ENCODE results near the gene CTU2. TPM values are rescaled to one million over a fixed set of nuclear protein-coding genes. Genes with fewer than 3 reads are reported as not detected.
A peak's percentile ranks its signal among the peaks of the same experiment; 100 is the strongest.

CTU2 gene
- total RNA-seq, 1 donor from 2014 or later = 21.3 TPM

DNA sequence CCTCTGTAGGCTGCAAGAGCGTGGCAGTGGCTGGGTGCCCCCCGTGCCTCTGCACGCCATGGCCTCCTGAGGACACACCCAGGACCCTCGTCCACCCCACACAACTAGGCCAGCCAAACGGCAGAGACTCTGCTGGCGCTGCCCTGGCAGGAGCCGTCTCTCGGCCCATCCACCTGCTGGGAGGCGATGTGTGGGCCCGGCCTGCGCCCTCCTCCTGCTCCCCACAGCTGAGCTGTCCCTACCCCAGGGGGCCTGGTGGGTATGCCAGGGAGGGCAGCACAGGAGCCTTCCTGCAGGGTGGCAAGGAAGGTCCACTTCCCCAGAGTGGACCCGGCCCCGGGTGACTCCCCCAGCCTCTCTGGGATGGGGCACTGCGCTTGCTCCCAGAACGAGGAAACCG lies 7.1 kb upstream of the CTU2 start:
- no peak overlapping the region for H3K27ac ChIP-seq
- ATAC-seq = no peak
- DNase-seq = no peak
- intact Hi-C loops (cut with DNase I) = no loop called here
- no peaks in the 10 kb centered on the region for H3K9me3 ChIP-seq
- H3K27me3 ChIP-seq = no peaks in the 10 kb centered on the region
- H3K4me3 ChIP-seq = no peak overlapping the region
- peaks cover 41% of the 10 kb centered on the region for H3K4me1 ChIP-seq
- H3K36me3 ChIP-seq = peaks cover 36% of the 10 kb centered on the region
- TF ChIP-seq, protein P1, sequence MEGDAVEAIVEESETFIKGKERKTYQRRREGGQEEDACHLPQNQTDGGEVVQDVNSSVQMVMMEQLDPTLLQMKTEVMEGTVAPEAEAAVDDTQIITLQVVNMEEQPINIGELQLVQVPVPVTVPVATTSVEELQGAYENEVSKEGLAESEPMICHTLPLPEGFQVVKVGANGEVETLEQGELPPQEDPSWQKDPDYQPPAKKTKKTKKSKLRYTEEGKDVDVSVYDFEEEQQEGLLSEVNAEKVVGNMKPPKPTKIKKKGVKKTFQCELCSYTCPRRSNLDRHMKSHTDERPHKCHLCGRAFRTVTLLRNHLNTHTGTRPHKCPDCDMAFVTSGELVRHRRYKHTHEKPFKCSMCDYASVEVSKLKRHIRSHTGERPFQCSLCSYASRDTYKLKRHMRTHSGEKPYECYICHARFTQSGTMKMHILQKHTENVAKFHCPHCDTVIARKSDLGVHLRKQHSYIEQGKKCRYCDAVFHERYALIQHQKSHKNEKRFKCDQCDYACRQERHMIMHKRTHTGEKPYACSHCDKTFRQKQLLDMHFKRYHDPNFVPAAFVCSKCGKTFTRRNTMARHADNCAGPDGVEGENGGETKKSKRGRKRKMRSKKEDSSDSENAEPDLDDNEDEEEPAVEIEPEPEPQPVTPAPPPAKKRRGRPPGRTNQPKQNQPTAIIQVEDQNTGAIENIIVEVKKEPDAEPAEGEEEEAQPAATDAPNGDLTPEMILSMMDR (IDR thresholded peaks at IDR 0.05) = no peak

DNA sequence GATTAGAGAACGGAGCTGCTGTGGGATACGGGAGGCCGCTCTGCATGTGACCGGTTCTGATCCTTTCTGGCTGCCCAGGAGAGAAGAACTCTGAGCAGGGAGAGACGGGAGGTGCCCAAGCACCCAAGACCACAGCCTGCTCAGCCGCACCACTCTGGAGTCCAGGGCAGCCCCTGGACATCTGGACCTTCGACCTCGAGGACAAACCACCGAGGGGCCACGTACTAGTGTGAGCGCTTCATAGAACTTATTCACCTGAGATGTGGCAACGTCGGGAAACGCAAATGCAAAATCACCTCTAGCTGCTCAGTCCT lies 6.0 kb upstream of the CTU2 start:
- DNase-seq (no peak), ATAC-seq (no peak)
- peaks cover 51% of the 10 kb centered on the region for H3K4me1 ChIP-seq
- TF ChIP-seq, protein P1 (IDR thresholded peaks at IDR 0.05) = no peak
- peak overlapping the region; percentile 84 for H3K27ac ChIP-seq
- no peaks in the 10 kb centered on the region for H3K9me3 ChIP-seq
- H3K4me3 ChIP-seq = peak overlapping the region; percentile 99
- peaks cover 36% of the 10 kb centered on the region for H3K36me3 ChIP-seq
- H3K27me3 ChIP-seq = no peaks in the 10 kb centered on the region
- intact Hi-C loops (cut with DNase I) = no loop called here

DNA sequence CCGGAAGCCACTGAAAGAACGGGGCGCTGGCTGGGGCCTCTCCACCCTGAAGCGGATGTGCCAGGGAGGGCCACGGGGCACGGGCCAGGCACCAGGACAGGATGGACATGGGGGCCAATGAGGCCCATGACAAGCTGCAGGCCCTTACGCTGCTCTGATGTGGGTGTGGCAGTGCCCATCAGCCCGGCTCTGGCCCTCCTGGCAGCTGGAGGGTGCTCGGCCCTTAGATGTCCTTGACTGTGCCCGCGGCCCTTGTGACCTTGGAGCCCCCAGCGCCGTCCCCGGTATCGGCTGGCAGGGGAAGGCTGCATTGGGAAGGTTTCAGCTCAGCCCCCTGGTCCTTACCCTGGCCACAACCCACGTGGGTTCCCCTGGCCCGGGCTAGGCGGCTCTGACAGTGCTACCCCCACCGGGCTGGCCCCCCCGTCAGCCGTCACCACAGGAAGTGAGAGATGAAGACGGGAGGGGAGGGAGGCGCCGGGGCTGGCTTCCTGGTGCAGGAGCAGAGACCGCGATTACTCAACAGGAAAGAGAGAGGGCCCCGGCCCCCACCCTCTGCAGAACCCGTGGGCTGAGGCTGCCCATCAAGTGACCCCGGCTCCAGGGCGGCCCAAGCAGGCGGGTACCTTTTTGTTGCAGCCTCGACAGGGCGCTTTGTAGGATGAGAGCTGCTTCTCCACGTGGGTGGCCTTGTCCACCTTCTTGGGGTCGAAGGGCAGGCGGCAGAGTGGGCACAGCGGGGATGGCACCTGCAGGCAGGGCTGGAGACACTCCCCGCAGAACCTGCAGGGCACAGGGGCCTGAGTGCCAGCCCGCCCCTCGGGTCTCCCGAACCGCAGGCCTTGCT lies 5.4 kb upstream of the CTU2 start:
- DNase-seq (peak; percentile 97), ATAC-seq (peak; percentile 82)
- Histone ChIP-seq H3K27me3 (no peaks in the 10 kb centered on the region), H3K27ac (peak overlapping the region; percentile 84), H3K4me3 (peak overlapping the region; percentile 99), H3K36me3 (peaks cover 36% of the 10 kb centered on the region), H3K4me1 (peaks cover 53% of the 10 kb centered on the region), H3K9me3 (no peaks in the 10 kb centered on the region)
- TF ChIP-seq, protein P1 (IDR thresholded peaks at IDR 0.05) = no peak
- intact Hi-C loops (cut with DNase I) = no loop called here

DNA sequence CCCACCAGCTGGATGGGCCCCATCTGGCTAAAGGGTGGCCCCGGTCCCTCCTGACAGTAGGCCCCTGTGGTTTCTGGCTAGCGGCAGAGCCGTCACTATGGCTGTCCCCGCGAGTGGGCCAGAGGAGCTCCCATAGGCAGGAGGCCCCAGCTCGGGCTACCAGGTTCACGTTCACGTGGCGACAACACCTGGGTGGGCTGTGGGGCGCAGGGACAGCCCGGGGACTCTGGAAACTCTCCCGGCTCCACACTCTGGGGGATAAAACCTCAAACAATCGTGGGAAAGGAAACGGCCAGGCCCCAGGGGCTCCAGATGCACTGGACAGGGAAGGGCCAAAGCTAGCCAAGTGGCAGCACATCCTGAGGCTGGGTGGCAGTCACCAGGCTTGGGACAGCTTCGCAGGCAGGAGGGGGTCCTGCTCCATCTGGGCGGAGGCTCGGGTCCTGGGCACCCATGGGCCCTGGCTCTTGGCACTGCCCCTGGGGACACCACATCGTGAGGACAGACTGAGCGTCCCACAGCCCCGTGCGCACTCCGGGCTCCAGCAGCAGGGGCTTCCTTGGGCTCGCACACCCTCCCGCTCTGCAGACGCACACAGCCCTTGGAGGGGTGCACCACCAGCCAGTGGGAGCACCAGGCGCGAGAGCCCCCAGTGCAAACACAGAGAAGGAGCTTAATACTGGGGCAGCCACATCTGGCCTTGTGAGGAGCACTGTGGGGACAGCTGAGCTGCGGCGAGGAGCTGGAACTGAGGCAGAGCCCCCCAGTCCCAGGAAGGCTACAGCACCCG lies 4.5 kb upstream of the CTU2 start:
- H3K27ac ChIP-seq = peak overlapping the region; percentile 84
- intact Hi-C loops (cut with DNase I) = no loop called here
- no peak for DNase-seq

DNA sequence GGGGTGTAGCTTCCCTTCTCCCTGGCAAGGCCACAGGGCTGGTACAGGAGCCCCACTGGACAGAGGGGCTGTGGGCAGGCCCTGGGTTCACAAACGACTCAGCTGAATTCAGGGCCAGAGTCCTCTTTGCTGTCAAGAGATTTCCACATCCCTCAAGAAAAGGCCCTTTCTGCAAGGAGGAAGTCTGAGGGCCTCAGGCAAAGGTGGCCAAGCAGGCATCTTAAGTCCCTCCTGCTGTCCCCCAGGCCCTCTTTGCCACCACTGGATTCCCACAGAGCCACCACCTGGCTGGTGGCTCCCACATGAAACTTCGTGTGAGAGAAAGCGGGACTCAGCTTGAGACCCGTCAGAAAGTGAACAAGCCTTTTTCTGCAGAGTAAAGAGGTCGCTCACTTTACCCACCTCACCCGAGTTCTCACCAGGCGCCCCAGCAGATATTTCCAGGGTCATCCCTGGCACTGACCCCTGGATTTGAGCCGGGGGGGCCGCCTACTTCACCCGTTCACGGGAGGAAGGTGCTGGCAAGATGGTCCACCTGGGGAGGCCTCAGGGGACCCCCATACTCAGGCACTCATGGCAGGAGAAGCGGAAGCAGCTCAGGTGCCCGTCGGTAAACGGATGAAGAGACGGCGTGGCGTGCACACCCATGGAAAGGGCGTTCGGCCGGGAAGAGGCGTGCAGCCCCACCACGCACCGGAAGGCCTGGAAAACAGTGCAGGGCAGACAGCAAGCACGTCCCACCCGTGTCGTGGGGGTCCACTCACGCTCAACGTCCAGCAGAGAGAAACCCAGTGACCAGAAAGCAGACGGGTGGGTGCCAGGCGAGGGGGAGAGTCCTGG lies 3.7 kb upstream of the CTU2 start:
- intact Hi-C loops (cut with DNase I) = no loop called here
- Histone ChIP-seq H3K27ac (peak overlapping the region; percentile 84), H3K9me3 (no peaks in the 10 kb centered on the region), H3K27me3 (no peaks in the 10 kb centered on the region), H3K4me3 (peak overlapping the region; percentile 99), H3K36me3 (peaks cover 23% of the 10 kb centered on the region), H3K4me1 (peaks cover 64% of the 10 kb centered on the region)
- DNase-seq (no peak), ATAC-seq (no peak)
- TF ChIP-seq, protein P1 (IDR thresholded peaks at IDR 0.05) = no peak

More for the DNA sequence above, 4.5 kb upstream of the CTU2 start:
- peaks cover 31% of the 10 kb centered on the region for H3K36me3 ChIP-seq
- peak overlapping the region; percentile 99 for H3K4me3 ChIP-seq
- ATAC-seq = no peak
- H3K4me1 ChIP-seq = peaks cover 55% of the 10 kb centered on the region
- TF ChIP-seq, protein P1 (IDR thresholded peaks at IDR 0.05) = no peak
- H3K27me3 ChIP-seq = no peaks in the 10 kb centered on the region
- no peaks in the 10 kb centered on the region for H3K9me3 ChIP-seq

Measured in upper lobe of right lung (tissue), 1 donor.